GM18858 (cell line): Measurements from ENCODE around the gene CRMP1.

Source experiments
- ATAC-seq: cut with Tn5 transposase; IDR thresholded peaks from one replicate; pipeline ENCODE4 v1.9.1; 2021; ENCODE audit not compliant: unreplicated experiment

Gene CRMP1

DNA sequence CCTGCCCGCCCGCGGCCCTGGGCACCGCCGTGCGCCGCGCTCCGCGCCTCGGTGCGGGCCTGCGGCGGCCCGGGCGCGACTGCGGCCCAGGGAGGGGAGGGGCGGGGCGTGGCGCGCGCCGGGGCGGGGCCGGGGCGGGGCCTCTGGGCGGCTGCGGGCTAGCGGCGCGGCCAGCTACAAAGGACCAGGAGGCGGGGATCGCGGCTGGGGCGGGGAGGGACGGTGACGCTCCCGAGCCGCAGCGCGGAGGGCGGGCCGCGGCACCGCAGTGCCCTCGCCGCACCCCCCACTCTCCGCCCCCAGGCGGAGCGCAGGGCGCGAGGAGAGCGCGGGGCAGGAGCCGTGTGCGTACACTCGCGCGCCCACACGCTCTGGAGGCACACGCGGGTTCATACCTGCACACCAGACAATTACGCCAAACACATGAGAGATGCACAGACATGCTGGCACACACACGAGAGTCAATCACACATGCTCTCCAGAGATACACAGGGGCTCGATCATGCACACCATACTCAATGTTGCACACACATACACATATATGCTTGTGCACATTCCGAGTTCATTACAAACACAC lies at the start of gene CRMP1:
TSS of gene CRMP1 (minus strand) at position 83 of the 577 bp plus-strand sequence. CDS start 117 bp downstream, outside the sequence.
- no peak for ATAC-seq

GRCh38 chr4:5941601-5942000 lies 48.7 kb upstream of the CRMP1 start:
- ATAC-seq, result no peak

- ATAC-seq, result no peak
These were observed 47.8 kb upstream of the CRMP1 start for GRCh38 chr4:5940470-5941203.

- ATAC-seq, result no peak
These were observed 41.3 kb upstream of the CRMP1 start for GRCh38 chr4:5933996-5934831.

- ATAC-seq, result no peak
These were observed 40.2 kb upstream of the CRMP1 start for GRCh38 chr4:5933116-5933515.

DNA sequence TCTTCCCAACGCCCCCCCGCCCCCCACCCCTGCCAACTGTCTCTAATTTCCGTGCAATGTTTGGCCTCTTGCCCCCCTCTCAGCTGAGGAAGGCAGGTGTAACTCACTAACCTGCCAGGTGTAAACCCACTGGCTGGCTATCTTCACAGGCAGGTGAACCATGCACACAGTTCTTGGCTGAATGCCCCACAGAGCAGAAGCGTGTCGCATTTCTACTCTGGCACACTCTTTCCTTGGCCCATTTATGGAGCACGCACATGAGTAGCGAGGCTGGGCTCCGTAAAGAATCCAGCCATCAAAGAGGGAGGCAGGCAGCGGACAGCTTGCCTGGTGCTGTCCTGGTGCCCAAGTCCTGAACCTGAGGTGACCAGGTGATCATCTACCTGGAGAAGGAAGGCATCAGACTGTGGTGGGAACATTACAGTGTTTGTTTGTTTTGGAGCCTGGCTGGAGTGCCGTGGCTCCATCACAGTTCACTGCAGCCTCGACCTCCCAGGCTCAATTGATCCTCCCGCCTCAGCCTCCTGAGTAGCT lies 39.2 kb upstream of the CRMP1 start:
- no peak for ATAC-seq

- no peak for ATAC-seq
These were observed 38.6 kb upstream of the CRMP1 start for GRCh38 chr4:5931526-5931925.

DNA sequence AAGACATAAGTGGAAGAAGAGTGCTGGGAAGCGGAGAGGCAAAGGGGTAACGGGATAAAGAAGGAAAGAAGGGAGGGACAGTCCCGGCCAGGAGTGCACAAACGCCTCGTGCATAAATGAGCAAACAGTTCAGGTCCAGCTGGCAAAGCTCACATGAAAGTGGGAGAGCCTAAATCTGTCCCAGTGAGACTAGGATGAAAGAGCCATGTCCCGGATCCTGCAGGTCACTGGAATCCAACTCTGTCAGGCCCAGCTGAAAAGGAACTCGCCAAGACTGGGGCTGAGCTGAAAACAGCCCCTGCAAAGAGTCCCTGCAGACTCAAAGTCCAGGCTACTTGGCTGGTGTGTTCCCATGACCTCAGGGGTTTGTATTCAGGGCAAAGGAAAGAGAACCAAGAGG lies 38.0 kb upstream of the CRMP1 start:
- ATAC-seq, result no peak

- ATAC-seq, result no peak
These were observed 37.6 kb upstream of the CRMP1 start for GRCh38 chr4:5930456-5930855.

DNA sequence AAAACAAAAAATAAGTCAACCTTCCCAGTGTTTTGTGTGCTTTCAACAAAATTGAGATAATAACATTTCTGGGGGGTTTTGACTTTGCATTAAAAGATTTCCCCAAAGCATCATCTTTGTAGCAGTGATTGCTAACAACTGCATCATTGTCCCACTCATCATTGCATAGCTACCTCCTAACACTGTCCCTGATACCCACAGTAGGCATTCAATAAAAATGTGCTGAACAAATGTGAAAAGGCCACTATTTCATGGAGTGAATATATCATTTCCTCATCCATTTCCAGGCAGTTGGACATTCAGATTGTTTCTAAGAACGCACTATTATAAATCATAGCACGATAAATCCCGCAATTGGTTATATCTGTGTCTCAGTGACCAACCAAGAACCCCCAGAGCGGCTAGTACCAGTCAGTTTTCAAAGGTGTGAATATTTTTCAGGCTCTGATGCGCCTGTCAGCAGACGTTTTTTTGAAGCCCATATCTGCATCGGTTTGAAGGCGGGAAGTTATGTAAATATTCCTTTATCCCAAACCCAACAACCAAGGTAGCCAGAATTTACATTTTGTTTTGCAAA lies 36.0 kb upstream of the CRMP1 start:
- ATAC-seq, result no peak

DNA sequence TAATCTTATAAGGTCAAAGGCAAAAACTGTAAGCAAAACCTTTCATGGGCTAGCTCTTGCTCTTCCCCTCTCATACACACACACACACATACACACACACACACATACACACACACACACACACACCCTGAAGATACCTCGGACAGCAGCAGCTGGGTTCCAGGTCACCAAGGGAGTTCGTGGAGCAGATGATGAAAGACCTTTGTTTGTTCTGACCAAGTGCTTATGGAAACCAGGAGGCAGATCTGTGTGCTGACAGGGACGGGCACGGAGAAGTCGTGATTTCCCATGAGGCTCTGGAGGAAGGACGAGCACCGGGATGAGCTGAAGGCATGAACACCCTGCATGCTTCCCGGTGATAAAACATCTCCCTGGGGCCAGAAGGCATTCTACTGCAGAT lies 35.4 kb upstream of the CRMP1 start:
- no peak for ATAC-seq

DNA sequence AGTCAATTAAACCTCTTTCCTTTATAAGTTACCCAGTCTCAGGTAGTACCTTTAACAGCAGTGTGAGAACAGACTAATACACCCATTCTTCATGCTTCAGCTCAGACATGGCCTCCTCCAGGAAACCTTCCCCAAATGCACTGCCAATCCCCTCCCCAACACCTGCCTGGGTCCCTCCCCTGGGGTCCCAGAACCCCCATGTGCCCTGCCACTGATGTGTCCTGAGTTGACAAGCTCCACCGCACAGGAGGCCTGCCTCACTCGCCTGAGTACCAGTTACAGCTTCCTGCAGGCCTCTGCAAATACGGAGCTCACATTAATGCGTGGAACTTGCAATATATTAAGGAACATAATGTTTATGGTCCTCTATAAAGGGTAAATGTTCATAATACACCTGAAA lies 34.9 kb upstream of the CRMP1 start:
- no peak for ATAC-seq

DNA sequence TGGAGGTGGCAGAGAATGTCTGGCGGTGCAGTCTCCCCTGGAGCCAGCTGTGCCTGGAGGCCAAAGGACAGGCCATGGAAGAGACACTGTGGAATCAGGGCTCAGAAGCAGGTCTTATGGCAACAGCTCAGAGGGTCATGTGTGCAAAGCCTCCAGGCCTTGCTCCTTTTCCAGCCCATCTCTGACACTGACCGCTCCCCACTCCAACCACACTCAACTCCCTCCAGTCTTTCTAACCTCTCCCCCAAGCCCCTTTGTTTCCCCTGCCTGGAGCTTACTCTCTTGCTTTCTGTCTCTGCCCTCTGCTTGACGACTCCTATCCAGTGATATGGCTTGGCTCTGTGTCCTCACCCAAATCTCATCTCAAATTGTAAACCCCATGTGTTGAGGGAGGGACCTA lies 34.2 kb upstream of the CRMP1 start:
- ATAC-seq, result no peak

- no peak for ATAC-seq
These were observed 33.7 kb upstream of the CRMP1 start for GRCh38 chr4:5926598-5926997.

GRCh38 chr4:5925419-5926200 lies 32.7 kb upstream of the CRMP1 start:
- ATAC-seq, result no peak

DNA sequence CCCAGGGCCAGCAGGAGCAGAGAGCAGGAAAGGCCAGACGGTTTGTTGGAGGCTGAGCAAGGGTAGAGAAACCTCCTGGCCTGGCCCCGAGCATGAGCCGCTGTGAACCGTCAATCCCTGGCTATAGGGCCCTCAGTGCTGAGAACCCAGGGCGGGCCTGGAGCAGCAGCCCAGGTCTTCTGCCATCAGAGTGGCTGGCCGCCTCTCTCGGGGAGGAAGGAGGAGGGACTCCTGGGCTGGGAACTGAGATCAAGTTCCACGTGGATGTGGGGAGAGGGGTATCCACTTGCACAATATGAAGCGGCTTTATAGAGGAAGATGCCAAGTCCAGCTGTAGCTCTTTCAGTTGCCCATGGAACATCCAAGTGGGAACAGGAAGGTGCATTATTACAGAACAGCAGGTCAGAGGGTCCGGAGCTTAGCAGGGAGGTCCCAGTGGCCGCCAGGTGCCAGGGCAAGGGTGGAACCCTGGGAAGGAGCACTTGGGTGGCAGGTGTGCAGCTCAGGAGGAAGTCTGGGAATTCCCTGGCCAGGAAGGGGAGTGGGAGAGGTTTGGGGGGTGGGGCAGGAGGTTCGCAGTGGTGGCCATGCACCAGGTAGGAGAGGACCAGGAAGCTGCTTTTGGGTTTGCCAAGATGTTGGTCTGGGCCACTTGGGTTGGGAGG lies 31.7 kb upstream of the CRMP1 start:
- no peak for ATAC-seq

DNA sequence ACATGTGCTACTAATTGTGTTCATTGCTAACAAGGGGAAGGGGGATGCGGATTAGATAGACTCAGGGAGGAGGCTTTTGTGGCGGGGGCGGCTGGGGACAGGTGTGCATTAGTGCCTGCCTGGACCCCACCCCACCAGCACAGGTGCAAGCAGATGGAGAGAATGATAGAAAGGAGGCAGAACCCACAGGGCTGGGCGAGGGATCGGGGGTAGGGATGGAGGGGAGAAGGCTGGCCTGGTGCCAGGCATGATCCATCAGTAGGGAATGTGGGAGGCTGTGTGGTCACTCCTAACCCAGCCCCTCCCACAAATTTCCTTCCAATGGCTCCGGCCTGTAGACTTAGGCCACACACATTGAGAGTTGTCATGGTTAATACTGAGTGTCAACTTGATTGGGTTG lies 30.5 kb upstream of the CRMP1 start:
- ATAC-seq, result no peak

GRCh38 chr4:5922556-5922955 lies 29.7 kb upstream of the CRMP1 start:
- ATAC-seq, result no peak

GRCh38 chr4:5921981-5922380 lies 29.1 kb upstream of the CRMP1 start:
- no peak for ATAC-seq
